SK-N-SH (cell line): ENCODE data around the gene OR7A10. TPM values are rescaled to one million over a fixed set of nuclear protein-coding genes. Genes with fewer than 3 reads are reported as not detected.

Experiments used
- CTCF ChIA-PET: fragments of 300-600, 350-600 bp; formaldehyde crosslinking; extraction: SDS; loops from one replicate; lab custom pipeline; 2021; lab: Yijun Ruan, JAX
- POLR2A ChIA-PET: fragments of 350-600 bp; sonication (Branson Sonifier 250); formaldehyde crosslinking; extraction: SDS; loops from one replicate; lab custom pipeline; 2020; ENCODE audit warnings: antibody characterized with exemption, inconsistent platforms; lab: Yijun Ruan, JAX
- DNase-seq: peaks from one replicate; pipeline ENCODE4 v3.0.0; 2012
- H2AFZ ChIP-seq: fragments of 200-600 bp; sonication (generic); 2 replicates; pipeline ENCODE4 v1.8.1; 2016; ENCODE audit warnings: antibody characterized with exemption, mild to moderate bottlenecking, low read depth
- H3F3A ChIP-seq: fragments of 200-600 bp; sonication (generic); replicated peaks from 2 replicates; pipeline ENCODE3; 2016; ENCODE audit warnings: antibody characterized with exemption, mild to moderate bottlenecking; ENCODE audit not compliant: insufficient read depth
- H3K27ac ChIP-seq, 2 experiments: fragments of 200-500 bp in 1 of 2; fragments of 200-600 bp in 1 of 2; sonication (Bioruptor generic) in 1 of 2; sonication (generic), shearing (Covaris generic) in 1 of 2; 2 replicates each; pipeline versions ENCODE4 v1.5.1 to v1.6.1; 2014 to 2016; ENCODE audit warnings: low read depth in 2 of 2, inconsistent platforms in 1 of 2, low read length in 1 of 2, mild to moderate bottlenecking in 1 of 2, mixed read lengths in 1 of 2
- H3K27me3 ChIP-seq: fragments of 200-600 bp; sonication (generic), shearing (Covaris generic); 2 replicates; pipeline ENCODE4 v1.6.1; 2016; ENCODE audit warnings: mixed run types; ENCODE audit not compliant: insufficient read depth
- H3K36me3 ChIP-seq, 2 experiments: fragments of 200-500 bp in 1 of 2; fragments of 200-600 bp in 1 of 2; sonication (Bioruptor generic) in 1 of 2; sonication (generic) in 1 of 2; replicated peaks in 1 of 2; 2 replicates each; pipeline versions ENCODE3 to v1.5.1; 2014 to 2016; ENCODE audit warnings: low read length in 1 of 2, mild to moderate bottlenecking in 1 of 2; ENCODE audit not compliant: insufficient read depth in 2 of 2, control insufficient read depth in 1 of 2
- H3K4me1 ChIP-seq, 2 experiments: fragments of 200-500 bp in 1 of 2; fragments of 200-600 bp in 1 of 2; sonication (Bioruptor generic) in 1 of 2; sonication (generic), shearing (Covaris generic) in 1 of 2; 2 replicates each; pipeline versions ENCODE4 v1.5.1 to v1.6.1; 2014 to 2016; ENCODE audit warnings: low read depth in 1 of 2, low read length in 1 of 2, mixed run types in 1 of 2; ENCODE audit not compliant: insufficient read depth in 2 of 2, control insufficient read depth in 1 of 2
- H3K4me2 ChIP-seq: fragments of 200-600 bp; sonication (generic), shearing (Covaris generic); 2 replicates; pipeline ENCODE4 v1.6.1; 2017; ENCODE audit warnings: mixed run types
- H3K4me3 ChIP-seq, 2 experiments: fragments of 200-500 bp in 1 of 2; fragments of 200-600 bp in 1 of 2; sonication (Bioruptor generic) in 1 of 2; sonication (generic), shearing (Covaris generic) in 1 of 2; 2 replicates each; pipeline versions ENCODE4 v1.5.1 to v1.8.1; 2014 to 2016; ENCODE audit warnings: low read depth in 2 of 2, inconsistent platforms in 1 of 2, low read length in 1 of 2, mild to moderate bottlenecking in 1 of 2, mixed read lengths in 1 of 2, moderate library complexity in 1 of 2
- H3K79me2 ChIP-seq: fragments of 200-600 bp; sonication (generic); 2 replicates; pipeline ENCODE4 v1.8.1; 2017; ENCODE audit warnings: mild to moderate bottlenecking; ENCODE audit not compliant: insufficient read depth
- H3K9ac ChIP-seq: fragments of 200-600 bp; sonication (generic); 2 replicates; pipeline ENCODE4 v1.6.1; 2017; ENCODE audit warnings: mixed run types
- H3K9me2 ChIP-seq: fragments of 200-600 bp; sonication (generic); 2 replicates; pipeline ENCODE4 v1.6.1; 2017; ENCODE audit warnings: mixed run types
- H3K9me3 ChIP-seq: fragments of 200-600 bp; sonication (generic); 2 replicates; pipeline ENCODE4 v1.6.1; 2017; ENCODE audit warnings: mixed run types, mild to moderate bottlenecking, moderate library complexity
- H4K20me1 ChIP-seq: fragments of 200-600 bp; sonication (generic); 2 replicates; pipeline ENCODE4 v1.6.1; 2017; ENCODE audit warnings: mild to moderate bottlenecking, mixed run types; ENCODE audit not compliant: insufficient read depth
- ELF1 ChIP-seq: IDR thresholded peaks from 2 replicates; pipeline ENCODE4 v1.4.0; 2012
- EZH2phosphoT487 ChIP-seq: fragments of 200-600 bp; sonication (generic); IDR thresholded peaks from 2 replicates; pipeline ENCODE4 v1.6.1; 2017; ENCODE audit warnings: low read depth, mixed run types, mild to moderate bottlenecking, antibody characterized with exemption, moderate library complexity, borderline replicate concordance
- FOSL2 ChIP-seq: IDR thresholded peaks from 2 replicates; pipeline ENCODE4 v1.4.0; 2012; ENCODE audit warnings: low read depth, mild to moderate bottlenecking, moderate library complexity, borderline replicate concordance
- FOXJ3 ChIP-seq: sonication (generic); formaldehyde crosslinking; IDR thresholded peaks from 2 replicates; pipeline ENCODE4 v1.5.1; 2020; ENCODE audit warnings: mild to moderate bottlenecking, missing genetic modification reagents
- FOXM1 ChIP-seq: IDR thresholded peaks from 2 replicates; pipeline ENCODE4 v1.4.0; 2012; ENCODE audit warnings: low read depth, mild to moderate bottlenecking
- IRF3 ChIP-seq: fragments of 150-350 bp; IDR thresholded peaks from 2 replicates; pipeline ENCODE4 v1.6.1; 2016; ENCODE audit warnings: mild to moderate bottlenecking, low read depth, low read length
- MAX ChIP-seq: IDR thresholded peaks from 2 replicates; pipeline ENCODE4 v1.4.0; 2012; ENCODE audit warnings: low read depth
- NFIC ChIP-seq: IDR thresholded peaks from 2 replicates; pipeline ENCODE4 v1.4.0; 2012; ENCODE audit warnings: borderline replicate concordance
- NRF1 ChIP-seq: IDR thresholded peaks from 2 replicates; pipeline ENCODE4 v1.6.1; 2012; ENCODE audit warnings: low read depth, mild to moderate bottlenecking, low read length
- POLR2AphosphoS5 ChIP-seq: IDR thresholded peaks from 2 replicates; pipeline ENCODE4 v1.6.1; 2012; ENCODE audit warnings: low read depth, low read length
- RAD21 ChIP-seq: IDR thresholded peaks from 2 replicates; pipeline ENCODE4 v1.6.1; 2012; ENCODE audit warnings: mild to moderate bottlenecking, low read length
- RXRA ChIP-seq: IDR thresholded peaks from 2 replicates; pipeline ENCODE4 v1.4.0; 2012; ENCODE audit warnings: low read depth, mild to moderate bottlenecking, borderline replicate concordance
- TCF12 ChIP-seq: IDR thresholded peaks from 2 replicates; pipeline ENCODE4 v1.4.0; 2012
- TEAD4 ChIP-seq: IDR thresholded peaks from 2 replicates; pipeline ENCODE4 v1.4.0; 2012; ENCODE audit warnings: mild to moderate bottlenecking, borderline replicate concordance; ENCODE audit not compliant: insufficient read depth
- USF2 ChIP-seq: fragments of 150-350 bp; IDR thresholded peaks from 2 replicates; pipeline ENCODE4 v1.6.1; 2017; ENCODE audit warnings: antibody characterized with exemption, low read length, low read depth, borderline replicate concordance
- YY1 ChIP-seq: IDR thresholded peaks from 2 replicates; pipeline ENCODE4 v1.4.0; 2012; ENCODE audit warnings: low read depth, mild to moderate bottlenecking
- WGBS: methylation state at CpG from one replicate; pipeline ENCODE4 v1.1.6; 2017; ENCODE audit warnings: low lambda C conversion rate; 5-methylcytosine and 5-hydroxymethylcytosine counted together
- polyA plus RNA-seq, 3 experiments: library from polyadenylated mRNA; depleted of rRNA; stranded (reverse); fragments of >200 nt; gene quantifications; 2 replicates each; pipeline ENCODE4 v1.2.3, GENCODE V29; 2012
- TF ChIP-seq, protein P1 (sequence below): IDR thresholded peaks from 2 replicates; pipeline ENCODE4 v1.4.0; 2012; ENCODE audit warnings: low read depth, borderline replicate concordance

OR7A10 gene
- polyA plus RNA-seq, 1 of the 3 experiments (the other 2 are of a cell fraction): not detected

GRCh38 chr19:14890643-14891379, 42.1 kb upstream of the OR7A10 start:
- ChIA-PET POLR2A (no interaction called here), CTCF (interaction anchor here (0.6 to 1.8 kb wide), 4 partner anchors 38 to 317 kb away, joined by 3 to 5 read pairs (median 3); no protein-coding TSS in a partner anchor)
- DNase-seq: no peak
- Histone ChIP-seq H3K9me3 (no peaks in the 10 kb centered on the region), H3K4me1 (no peaks in the 10 kb centered on the region), H4K20me1 (no peaks in the 10 kb centered on the region), H3K9me2 (no peaks in the 10 kb centered on the region), H3K9ac (no peak overlapping the region), H3K4me3 (no peak overlapping the region), H3K27me3 (peaks cover 12% of the 10 kb centered on the region; the same call in 1 of the 2 replicates), H3K4me2 (no peak overlapping the region), H3F3A (no peaks in the 10 kb centered on the region), H3K27ac (no peak overlapping the region), H3K36me3 (no peaks in the 10 kb centered on the region), H2AFZ (no peak overlapping the region), H3K79me2 (no peaks in the 10 kb centered on the region)
- no peak for TF ChIP-seq MAX
- TF ChIP-seq TEAD4: no peak
- no peak for TF ChIP-seq EZH2phosphoT487
- no peak for TF ChIP-seq FOXM1
- TF ChIP-seq RXRA: no peak
- TF ChIP-seq, protein P1, sequence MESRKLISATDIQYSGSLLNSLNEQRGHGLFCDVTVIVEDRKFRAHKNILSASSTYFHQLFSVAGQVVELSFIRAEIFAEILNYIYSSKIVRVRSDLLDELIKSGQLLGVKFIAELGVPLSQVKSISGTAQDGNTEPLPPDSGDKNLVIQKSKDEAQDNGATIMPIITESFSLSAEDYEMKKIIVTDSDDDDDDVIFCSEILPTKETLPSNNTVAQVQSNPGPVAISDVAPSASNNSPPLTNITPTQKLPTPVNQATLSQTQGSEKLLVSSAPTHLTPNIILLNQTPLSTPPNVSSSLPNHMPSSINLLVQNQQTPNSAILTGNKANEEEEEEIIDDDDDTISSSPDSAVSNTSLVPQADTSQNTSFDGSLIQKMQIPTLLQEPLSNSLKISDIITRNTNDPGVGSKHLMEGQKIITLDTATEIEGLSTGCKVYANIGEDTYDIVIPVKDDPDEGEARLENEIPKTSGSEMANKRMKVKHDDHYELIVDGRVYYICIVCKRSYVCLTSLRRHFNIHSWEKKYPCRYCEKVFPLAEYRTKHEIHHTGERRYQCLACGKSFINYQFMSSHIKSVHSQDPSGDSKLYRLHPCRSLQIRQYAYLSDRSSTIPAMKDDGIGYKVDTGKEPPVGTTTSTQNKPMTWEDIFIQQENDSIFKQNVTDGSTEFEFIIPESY: no peak
- TF ChIP-seq IRF3: no peak
- no peak for TF ChIP-seq NRF1
- no peak for TF ChIP-seq YY1
- TF ChIP-seq POLR2AphosphoS5: no peak
- TF ChIP-seq TCF12: no peak
- TF ChIP-seq USF2: no peak
- TF ChIP-seq FOSL2: no peak
- no peak for TF ChIP-seq FOXJ3
- TF ChIP-seq RAD21: no peak
- no peak for TF ChIP-seq ELF1
- no peak for TF ChIP-seq NFIC
- whole genome bisulfite sequencing: 10% methylated on average over 7 of the region's 10 CpGs
